HG03066 (cell line): ENCODE data around the gene PPP1R14B.

Experiments used
- ATAC-seq: cut with Tn5 transposase; IDR thresholded peaks from one replicate; pipeline ENCODE4 v1.9.1; 2021; ENCODE audit warnings: low read depth; ENCODE audit not compliant: unreplicated experiment

The PPP1R14B gene

DNA sequence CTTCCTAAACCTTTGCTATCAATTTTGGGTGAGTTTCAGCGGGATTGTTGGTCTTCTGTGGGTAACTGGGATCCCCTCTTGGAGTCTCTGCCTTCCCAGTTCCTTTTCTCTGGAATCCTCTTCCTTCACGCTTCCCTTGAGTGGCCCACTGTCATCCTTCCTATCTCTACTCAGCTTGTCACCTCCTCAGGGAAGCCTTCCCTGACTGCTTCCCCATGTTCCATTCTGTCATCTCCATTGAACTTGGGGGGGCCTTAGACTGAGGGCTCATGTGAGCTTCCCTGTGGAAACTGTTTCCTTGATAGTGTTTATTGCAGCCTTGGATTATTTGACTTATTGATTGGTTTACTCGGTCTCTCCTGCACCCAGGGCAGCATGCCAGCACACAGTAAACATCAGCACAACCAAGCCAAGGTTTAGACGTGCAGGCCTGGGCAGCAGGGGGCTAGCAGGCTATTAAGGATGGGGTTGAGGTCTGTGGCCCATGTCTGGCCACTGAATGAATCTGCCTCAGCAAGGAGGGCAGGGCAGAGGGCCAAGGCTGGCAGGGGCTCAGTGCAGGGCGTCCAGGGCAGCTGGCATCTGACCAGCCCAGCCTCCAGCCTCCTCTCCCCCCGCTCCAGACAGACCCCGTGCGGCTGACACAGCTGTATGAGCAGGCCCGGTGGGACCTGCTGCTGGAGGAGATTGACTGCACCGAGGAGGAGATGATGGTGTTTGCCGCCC is 28.0 kb downstream of the PPP1R14B start:
- no peak for ATAC-seq

DNA sequence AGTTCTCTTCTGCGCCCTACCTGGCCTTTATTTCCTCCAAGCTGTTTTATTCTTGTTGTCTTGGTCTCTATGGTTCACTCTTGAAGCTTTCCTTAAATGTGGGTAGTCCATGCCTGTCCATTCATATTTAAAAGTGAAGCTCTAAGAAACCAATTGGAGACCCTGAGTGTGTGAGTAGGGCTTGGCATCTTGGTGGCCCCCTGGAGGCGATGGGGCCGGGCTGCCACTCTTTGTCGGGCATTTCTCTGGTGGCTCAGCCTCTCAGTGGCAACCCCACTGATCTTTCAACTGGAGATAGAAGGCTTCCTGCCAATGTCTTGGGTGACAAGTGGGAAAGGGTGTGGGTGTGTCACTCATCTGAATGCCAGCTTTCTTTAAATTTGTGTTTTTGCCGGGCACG is 29.9 kb downstream of the PPP1R14B start:
- ATAC-seq: no peak

DNA sequence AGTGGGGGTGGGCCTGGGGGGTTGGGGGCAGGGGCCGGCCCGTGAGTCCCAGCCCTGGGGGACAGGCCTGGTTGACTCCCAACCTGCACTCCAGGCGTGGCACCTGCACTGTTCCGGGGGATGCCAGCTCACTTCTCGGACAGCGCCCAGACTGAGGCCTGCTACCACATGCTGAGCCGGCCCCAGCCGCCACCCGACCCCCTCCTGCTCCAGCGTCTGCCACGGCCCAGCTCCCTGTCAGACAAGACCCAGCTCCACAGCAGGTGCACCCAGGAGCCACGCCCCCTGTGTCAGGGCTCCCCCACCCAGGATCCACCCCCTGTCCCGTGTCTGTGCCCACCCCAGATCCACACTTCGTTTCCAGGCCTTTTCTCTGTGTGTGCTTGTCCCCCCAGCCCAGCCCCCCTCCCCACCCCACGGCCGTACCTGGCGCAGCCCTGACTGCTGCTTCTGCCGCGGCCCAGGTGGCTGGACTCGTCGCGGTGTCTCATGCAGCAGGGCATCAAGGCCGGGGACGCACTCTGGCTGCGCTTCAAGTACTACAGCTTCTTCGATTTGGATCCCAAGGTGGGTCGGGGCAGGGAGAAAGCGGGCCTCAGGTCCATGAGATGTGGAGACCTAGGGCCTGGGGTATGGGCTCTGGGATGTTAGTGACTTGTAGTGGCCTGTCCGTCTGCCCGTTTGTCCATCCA is 35.4 kb downstream of the PPP1R14B start:
- ATAC-seq: no peak

DNA sequence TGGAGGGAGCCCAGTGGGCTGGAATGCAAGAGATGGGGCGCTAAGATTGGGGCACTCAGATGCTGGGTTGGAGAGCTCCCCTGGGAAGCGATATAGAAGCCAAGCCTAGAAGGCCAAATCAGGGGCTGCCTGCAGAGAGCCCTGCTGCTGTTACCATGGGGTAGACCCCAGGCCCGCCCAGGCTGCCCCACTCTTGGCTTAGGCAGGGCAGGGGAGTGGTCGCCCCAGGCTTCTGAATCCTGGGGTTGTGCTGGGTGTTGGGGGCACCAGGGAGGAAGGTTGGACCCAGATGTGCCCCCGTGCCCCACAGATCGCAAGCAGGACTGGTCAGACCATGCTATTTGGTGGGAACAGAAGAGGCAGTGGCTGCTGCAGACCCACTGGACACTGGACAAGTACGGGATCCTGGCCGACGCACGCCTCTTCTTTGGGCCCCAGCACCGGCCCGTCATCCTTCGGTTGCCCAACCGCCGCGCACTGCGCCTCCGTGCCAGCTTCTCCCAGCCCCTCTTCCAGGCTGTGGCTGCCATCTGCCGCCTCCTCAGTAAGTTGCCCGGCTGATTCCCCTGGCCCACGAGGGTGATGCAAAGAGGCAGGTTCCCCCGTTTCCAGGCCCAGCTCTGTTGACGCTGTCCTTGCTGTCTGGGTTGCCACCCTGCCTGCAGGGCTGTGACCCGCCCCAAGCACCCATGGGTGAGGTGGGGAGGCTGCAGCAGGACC is 36.3 kb downstream of the PPP1R14B start:
- no peak for ATAC-seq

DNA sequence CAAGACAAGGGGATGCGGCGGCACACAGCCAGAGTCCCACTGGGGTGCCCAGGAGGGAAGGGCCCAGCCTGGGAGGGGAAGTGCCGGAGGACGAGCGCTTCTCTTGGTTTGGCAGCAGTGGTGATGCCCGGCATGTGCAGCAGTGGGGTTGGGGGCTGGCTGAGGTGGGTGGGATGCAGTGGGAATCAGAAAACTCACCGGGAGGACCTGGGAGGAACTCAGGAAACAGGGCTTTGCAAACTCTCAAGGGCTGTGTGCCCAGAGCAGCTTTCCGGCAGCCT is 37.2 kb downstream of the PPP1R14B start:
- ATAC-seq: no peak

DNA sequence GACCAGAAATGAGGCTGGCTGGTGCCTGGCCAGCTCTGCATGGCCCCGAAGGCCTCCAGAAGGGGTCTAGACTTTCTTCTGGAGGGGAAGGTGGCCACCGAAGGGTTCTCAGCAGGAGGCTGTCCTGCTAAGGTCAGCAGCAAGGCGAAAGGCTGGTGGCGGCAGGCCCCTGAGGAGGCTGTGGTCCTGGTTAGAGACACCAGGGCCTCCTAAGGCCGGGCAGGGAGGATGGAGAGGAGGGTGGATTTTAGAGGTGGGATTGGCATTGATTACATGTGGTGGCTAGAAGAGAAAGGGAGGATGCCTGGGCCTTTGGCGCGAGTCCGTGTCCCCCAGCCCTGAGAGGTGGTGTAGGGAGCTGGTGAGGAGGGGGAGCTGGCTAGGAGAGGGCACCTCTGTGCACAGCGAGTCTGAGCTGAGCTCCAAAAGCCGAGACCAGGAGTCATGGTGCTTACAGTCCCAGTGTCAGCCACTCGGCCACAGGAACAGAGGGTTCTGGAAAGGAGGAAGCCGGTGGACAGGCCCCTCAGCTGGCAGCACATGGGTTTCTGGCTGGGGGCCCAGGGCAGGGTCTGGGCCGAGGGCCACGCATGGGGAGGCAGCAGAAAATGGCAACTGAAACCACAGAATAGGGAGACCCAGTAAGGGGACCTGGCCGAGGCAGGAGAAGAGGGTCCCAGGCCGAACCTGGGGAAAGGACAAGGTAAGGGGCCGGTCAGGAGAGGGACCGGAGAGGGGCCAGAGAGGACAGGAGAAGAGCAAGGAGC is 37.8 kb downstream of the PPP1R14B start:
- no peak for ATAC-seq

DNA sequence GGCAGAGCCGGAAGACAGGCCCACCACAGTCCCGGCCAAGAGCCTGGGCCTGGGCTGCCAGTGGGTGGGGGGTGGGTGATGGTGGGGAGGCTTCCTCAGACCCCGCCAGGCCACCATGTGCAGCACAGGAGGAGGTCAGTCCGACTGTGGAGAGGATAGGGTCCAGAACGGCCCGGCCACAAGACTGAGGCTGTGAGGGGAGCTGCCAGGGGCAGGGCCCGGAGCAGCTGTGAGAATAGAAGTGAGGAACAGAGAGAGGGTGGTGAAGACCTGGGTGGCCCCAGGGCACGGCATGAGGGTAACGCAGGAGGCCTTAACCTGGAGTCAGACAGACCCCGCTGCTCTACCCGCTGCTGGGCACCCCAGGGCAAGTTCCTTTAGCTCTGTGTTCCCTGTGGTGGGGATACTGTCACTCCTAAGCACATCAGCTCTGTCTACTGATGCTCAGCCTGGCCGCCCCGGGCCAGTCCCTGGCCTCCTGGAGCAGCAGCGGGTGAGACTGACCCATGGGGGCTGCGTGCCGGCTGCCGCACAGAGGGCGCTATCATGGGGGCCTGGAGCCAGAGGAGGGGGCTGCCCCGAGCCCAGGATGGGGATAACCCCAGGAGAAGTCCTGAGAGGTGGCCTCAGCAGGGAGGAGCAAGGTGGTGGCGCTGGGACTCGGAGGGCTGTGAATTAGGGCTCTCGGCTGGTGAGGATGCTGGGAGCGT is 38.5 kb downstream of the PPP1R14B start:
- no peak for ATAC-seq

DNA sequence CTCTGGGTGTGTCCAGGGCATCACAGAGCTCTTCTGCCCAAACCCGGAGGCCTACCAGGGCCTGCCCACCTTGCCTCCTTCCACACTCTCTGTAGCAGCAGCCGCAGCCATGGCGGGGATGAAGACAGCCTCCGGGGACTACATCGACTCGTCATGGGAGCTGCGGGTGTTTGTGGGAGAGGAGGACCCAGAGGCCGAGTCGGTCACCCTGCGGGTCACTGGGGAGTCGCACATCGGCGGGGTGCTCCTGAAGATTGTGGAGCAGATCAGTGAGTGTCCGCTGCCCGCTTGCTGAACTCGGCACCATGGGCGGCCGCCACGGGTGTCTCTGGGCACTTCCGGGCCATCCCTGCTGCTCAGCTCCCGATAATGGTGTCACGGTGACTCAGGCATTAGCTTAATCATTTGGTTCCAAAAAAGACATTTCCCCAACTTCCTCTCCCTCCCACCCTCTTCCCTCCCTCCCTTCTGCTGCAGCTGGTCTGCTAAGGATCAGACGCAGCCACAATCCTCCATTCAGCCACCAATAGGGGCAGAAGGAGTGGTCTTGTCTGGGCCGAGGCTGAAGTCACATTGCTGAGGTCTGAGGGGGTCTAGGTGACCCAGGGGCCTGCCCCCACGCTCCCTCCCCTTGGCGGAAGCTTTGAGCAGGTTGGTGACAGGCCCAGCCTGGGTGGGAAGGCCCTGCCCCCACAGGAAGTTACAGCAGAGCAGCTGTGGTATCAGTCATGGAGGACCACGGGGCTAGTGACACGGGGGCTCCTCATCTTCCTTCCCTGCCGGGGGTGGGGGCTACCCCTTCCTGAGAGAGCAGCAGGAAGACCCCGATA is 39.3 kb downstream of the PPP1R14B start:
- ATAC-seq: peak; percentile 43

DNA sequence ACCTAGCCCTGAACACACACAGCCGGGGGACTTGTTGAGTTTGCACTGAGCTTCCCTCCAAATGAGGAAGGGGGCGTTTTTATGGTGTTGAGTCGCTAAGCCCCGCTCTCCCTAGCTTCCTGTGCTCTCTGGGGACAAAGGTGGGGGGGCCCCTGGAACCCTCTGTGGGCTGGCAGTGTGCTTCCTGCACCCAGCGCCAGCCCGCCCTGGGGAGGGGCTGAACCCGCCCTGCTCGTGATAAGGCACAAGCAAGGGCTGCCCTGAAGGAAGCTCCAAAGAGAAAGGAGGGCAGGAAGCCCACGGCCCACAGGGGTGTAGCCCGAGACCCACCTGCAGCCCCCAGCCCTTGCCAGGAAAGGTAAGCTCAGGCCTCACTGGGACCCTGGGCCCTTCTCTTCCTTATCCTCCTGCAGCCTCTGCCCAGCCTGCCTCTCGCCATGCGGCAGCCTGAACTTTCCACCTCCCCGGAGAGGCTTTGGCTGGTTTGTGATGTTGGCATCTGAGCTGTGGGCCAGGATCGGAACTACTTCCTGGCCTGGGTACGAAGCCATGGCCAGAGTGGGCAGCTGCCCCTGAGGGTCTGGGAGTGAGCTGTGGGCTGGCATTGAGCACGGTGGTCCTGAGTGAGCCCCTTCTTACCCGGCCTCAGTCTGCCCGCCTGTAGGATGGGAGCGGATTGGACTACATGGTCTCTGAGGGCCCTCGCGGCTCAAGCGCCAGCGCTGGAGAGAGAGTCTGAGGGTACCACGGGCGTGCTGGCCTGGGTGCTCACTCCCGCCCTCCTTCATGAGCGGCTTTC is 40.1 kb downstream of the PPP1R14B start, which contains the start of gene FERMT3:
TSS of gene FERMT3 (plus strand) at position 265 of the 799 bp plus-strand sequence. CDS start 644 bp downstream, outside the sequence.
- ATAC-seq: no peak

DNA sequence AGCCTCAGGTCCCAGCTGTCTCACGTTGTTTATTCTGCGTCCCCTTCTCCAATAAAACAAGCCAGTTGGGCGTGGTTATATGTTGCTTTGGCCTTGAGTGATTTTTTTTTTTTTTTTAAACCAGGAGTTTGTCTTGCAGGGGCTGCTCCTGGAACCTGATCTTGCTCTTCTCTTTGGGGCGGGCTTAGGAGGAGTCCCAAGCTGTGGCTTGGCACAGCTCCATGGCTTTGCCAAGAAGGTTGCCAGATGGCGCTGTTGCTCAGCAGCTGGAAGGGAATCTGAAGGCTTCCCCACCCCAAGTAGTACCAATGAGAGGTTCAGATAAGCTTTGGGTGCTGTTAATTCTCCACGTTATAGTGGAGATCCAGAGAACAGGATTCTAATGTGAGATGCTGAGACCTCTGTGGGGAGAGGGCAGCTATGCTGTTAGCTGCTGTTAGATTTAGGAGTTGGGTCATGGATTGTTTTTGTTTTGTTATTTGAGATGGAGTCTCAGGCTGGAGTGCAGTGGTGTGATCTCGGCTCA is 42.2 kb downstream of the PPP1R14B start:
- ATAC-seq: no peak

DNA sequence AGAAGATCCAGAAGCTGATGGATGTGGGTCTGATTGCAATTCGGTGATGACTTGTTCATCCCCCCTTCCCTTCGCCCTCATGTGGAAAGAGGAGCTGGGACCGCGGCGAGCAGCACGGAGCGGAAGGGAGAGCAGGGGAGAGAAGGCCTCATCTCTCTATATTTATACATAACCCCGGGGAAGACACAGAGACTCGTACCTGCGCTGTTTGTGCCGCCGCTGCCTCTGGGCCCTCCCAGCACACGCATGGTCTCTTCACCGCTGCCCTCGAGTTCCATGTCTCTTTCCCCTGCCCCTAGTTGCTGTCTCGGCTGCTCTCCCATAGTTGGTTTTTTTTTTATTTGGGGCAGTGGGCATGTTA is 42.7 kb downstream of the PPP1R14B start:
- ATAC-seq: no peak

DNA sequence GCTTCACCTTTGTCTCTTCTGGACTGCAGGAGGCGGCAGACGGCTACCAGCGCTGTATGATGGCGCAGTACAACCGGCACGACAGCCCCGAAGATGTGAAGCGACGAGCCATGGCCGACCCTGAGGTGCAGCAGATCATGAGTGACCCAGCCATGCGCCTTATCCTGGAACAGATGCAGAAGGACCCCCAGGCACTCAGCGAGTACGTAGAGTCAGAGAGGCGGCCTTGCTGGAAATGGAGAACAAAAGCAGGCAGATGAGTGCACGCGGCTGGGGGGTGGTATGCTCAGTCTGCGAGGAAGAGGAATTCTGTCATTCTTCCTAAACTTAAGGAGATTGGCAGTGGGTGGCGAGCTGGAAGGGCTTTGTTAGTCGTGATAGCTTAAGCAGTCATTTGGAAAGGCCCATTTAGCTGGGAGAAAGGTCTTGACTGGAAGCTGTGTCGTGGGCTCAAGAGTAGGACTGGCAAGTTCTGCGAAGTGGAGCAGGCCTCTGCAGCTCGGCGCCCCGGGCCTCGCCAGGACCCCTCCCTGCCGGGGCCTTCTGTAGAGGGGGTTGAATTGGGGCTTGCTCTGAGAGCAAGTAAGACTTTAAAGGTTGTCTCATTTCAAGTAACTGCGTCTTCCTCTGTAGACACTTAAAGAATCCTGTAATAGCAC is 43.2 kb downstream of the PPP1R14B start:
- ATAC-seq: no peak

DNA sequence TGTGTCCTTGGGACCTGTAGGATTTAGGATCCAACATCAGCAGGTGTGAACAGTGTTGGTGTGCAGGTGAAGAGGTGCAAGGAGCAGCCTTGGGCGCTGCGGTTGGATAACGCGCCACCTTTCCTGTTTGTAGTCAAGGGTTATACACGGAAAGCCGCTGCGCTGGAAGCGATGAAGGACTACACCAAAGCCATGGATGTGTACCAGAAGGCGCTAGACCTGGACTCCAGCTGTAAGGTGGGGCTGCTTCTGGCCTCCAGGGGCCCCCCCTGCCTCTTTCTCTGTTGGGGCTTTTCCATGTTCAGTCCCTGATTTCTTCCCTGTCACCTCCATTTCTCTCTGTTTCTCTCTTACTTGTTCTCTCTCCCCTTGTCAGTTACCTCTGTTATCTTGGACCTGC is 43.8 kb downstream of the PPP1R14B start:
- ATAC-seq: no peak

DNA sequence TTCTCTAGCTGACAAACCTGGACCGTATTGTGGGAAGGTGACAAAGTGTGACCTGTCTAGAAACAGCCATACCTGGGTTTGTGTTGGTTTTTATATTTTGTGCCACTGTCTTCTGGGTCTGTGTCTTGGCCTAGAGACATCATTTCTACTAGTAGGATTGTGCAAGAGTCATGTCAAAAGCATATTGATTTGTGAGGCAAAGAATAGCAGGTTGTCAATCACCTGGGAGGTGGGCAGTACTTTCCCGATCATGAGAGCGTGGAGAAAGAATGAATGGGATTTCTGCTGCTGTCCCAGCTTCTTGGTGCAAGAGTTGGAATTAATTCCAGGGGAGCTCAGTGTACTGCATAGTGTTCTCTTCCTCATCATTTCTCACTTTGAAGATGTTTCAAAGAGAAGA is 45.2 kb downstream of the PPP1R14B start:
- no peak for ATAC-seq

DNA sequence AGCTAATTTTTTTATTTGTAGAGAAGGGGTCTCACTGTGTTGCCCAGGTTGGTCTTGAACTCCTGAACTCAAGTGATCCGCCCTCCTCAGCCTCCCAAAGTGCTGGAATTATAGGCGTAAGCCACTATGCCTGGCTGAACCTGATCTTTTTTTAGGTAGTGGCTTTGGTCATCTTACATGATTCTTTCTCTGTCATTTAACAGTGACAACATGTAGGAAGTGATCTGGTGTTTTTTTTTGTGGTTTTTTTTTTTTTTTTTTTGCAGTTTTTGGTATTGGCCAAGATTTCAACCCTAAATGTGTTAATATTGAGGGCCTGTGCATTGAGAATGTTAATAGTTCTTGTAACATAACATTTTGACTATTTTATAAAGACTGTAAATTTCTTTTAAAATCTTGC is 48.2 kb downstream of the PPP1R14B start:
- ATAC-seq: no peak

DNA sequence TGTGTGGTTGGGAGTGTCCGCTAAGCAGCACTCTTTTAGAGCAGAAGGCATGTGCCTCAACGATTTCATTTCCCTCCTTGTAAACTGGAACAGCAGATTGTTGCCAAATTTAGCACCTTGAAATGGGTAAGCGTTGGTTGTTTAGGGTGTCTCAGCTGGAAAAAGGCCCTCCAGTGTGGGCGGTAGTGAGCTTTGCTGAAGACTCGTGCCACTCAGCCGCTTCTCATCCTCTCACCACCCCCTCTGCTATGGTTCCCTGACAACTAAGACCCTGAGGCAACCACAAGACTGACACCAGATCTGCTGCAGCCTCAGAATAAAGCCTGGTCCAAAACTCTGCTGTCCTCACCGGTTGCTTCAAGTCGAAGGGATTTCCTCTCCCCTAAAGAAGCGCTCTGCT is 50.1 kb downstream of the PPP1R14B start:
- no peak for ATAC-seq
